DOHH2 (cell line): ENCODE results near the gene WBP4.

Experiments
- CTCF ChIP-seq: fragments of 200-600 bp; sonication (generic); IDR thresholded peaks from one replicate; pipeline ENCODE4 v1.5.1; 2014; ENCODE audit warnings: antibody characterized with exemption, mild to moderate bottlenecking, low read depth, low read length; ENCODE audit not compliant: poor library complexity, severe bottlenecking
- EZH2phosphoT487 ChIP-seq: fragments of 200-600 bp; sonication (generic); IDR thresholded peaks from 2 replicates; pipeline ENCODE4 v1.6.1; 2017; ENCODE audit warnings: borderline replicate concordance, mild to moderate bottlenecking, antibody characterized with exemption, low read length, moderate library complexity, mixed read lengths

- TF ChIP-seq CTCF (no peak), EZH2phosphoT487 (no peak)
These were observed 867 bp downstream of the WBP4 start for GRCh38 chr13:41061914-41062837.
